SK-N-SH (cell line): ENCODE measurements around the gene TCEAL7.

ENCODE experiments used
- EZH2phosphoT487 ChIP-seq: fragments of 200-600 bp; sonication (generic); IDR thresholded peaks from 2 replicates; pipeline ENCODE4 v1.6.1; 2017; ENCODE audit warnings: low read depth, mixed run types, mild to moderate bottlenecking, antibody characterized with exemption, moderate library complexity, borderline replicate concordance
- NRF1 ChIP-seq: IDR thresholded peaks from 2 replicates; pipeline ENCODE4 v1.6.1; 2012; ENCODE audit warnings: low read depth, mild to moderate bottlenecking, low read length
- TEAD4 ChIP-seq: IDR thresholded peaks from 2 replicates; pipeline ENCODE4 v1.4.0; 2012; ENCODE audit warnings: mild to moderate bottlenecking, borderline replicate concordance; ENCODE audit not compliant: insufficient read depth
- TF ChIP-seq, protein P1 (sequence below): fragments of 200-600 bp; sonication (generic); IDR thresholded peaks from 2 replicates; pipeline ENCODE4 v1.6.1; 2017; ENCODE audit warnings: antibody characterized with exemption, mild to moderate bottlenecking, moderate library complexity

DNA sequence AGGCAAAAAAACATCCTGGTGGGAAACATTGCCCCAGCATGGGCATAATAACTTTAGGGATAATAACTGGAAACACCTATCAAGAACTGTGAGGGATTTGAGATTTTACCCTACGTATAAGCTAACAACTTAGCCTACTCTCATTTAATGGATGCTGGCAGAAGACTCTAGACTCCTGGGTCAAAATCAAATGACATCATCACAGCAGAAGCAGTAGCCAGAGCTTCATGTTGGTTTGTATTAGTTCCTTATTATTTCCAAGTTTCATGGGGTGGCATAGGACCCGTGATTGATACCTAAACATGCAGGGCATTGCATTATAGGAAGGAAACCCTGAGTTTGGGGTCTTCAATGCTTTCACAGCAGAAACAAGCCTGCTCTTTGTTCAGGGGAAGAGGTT, 30.9 kb downstream of the TCEAL7 start:
- TF ChIP-seq, protein P1, sequence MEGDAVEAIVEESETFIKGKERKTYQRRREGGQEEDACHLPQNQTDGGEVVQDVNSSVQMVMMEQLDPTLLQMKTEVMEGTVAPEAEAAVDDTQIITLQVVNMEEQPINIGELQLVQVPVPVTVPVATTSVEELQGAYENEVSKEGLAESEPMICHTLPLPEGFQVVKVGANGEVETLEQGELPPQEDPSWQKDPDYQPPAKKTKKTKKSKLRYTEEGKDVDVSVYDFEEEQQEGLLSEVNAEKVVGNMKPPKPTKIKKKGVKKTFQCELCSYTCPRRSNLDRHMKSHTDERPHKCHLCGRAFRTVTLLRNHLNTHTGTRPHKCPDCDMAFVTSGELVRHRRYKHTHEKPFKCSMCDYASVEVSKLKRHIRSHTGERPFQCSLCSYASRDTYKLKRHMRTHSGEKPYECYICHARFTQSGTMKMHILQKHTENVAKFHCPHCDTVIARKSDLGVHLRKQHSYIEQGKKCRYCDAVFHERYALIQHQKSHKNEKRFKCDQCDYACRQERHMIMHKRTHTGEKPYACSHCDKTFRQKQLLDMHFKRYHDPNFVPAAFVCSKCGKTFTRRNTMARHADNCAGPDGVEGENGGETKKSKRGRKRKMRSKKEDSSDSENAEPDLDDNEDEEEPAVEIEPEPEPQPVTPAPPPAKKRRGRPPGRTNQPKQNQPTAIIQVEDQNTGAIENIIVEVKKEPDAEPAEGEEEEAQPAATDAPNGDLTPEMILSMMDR, result no peak
- TF ChIP-seq EZH2phosphoT487 (no peak), NRF1 (no peak), TEAD4 (no peak)
